ENCODE results near the gene SPATA17.
"Not testable (repeated sequence)": the region's sequence is repeated elsewhere in the genome, so short reads cannot be mapped to it uniquely, and the experiment has no call there.

SPATA17 gene

DNA sequence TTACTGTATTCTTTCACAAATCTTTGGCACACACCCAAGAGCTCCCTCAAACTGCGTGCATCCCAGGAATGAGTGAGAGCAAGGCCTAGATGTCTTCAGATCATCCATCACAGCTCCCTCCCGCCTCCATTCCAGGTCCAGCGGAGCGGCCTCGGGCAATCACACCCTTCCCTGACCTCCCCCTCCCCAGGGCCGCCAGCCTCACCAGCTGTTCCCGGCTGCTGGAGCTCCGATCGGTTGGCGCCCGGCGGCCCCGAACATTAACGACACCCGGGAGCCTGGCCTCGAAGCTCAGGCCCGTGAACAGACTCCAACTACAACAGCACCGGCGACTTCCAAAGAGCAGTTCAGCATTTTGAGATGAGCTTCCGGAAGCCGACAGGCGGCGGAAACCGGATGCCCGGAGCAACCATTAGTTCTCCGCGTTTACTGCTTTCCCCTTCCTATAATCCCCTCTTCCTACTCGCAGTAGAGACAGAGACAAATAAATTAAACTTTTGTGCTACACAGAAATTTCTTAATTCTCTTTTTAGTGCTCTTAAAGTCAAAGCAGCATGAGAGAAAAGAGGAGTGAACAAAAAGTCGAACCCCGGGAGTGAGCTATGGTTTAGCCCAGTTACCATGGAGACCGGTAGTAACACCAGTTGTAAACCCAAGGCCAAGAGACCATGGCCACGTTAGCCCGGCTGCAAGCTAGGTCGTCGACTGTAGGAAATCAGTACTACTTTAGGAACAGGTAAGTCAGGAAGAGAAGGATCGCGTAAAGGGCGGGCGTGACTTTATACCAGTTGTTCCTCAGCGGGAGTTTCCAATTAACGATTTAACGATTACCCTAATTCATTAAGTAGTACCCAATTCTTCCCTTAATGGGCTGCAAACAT, at the start of gene SPATA17, which contains the start of gene GPATCH2:
Gene SPATA17, plus strand, starts transcription at position 634 of the 881 bp plus-strand sequence. Its CDS starts 35 bp downstream, at position 669.
Gene GPATCH2, minus strand, starts transcription at position 380 of the 881 bp plus-strand sequence. Its CDS starts 119 bp downstream, at position 261.
- peak; percentile 61 for DNase-seq (ENCODE audit: insufficient read length, low spot score)
- peak; percentile 92 for FAIRE-seq
- no peak for TF ChIP-seq CTCF (IDR thresholded peaks at IDR 0.05; ENCODE audit: insufficient read depth, missing control alignments)

DNA sequence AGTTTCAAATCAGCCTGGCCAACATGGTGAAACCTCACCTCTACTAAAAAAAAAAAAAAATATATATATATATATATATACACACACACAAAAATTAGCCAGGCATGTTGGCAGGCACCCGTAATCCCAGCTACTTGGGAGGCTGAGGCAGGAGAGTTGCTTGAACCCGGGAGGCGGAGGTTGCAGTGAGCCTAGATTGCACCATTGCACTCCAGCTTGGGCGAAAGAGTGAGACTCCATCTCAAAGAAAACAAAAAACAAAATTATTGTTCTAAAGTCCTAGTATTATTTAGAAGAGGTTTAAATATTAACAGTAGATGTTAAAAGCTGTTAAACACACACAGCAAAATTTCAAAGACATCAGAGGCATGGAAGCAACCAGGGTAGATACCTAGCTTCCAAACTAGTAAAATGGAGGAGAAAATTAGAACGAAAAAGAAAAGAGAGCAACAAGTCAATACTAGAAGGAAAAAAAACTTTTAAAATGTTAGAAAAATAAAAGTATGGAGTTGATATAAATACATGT, 46.8 kb upstream of the SPATA17 start:
- FAIRE-seq; DNase-seq (ENCODE audit: insufficient read length, low spot score): not testable (repeated sequence)

DNA sequence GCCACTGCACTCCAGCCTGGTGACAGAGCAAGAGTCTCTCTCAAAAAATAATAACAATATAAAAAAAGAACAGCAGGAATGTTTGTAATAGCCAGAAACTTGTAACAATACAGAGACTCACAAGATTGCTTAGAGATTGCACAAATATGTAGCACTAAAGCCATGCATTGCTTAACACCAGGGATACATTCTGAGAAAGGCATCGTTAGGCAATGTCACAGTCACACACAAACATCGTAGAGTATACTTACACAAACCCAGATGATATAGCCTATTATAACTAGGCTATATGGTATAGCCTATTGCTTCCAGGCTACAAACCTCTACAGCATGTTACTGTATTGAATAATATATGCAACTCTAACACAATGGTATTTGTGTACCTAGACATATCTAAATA, 45.6 kb upstream of the SPATA17 start:
- DNase-seq (ENCODE audit: insufficient read length, low spot score) (no peak), FAIRE-seq (peak; percentile 44)
- no peak for TF ChIP-seq CTCF (IDR thresholded peaks at IDR 0.05; ENCODE audit: insufficient read depth, missing control alignments)

- DNase-seq (ENCODE audit: insufficient read length, low spot score), result no peak
- TF ChIP-seq CTCF (IDR thresholded peaks at IDR 0.05; ENCODE audit: insufficient read depth, missing control alignments), result no peak
- FAIRE-seq, result peak; percentile 89
These were observed 44.6 kb upstream of the SPATA17 start for GRCh38 chr1:217586586-217586985.

GRCh38 chr1:217590598-217590997, 40.5 kb upstream of the SPATA17 start:
- DNase-seq (ENCODE audit: insufficient read length, low spot score), result no peak
- TF ChIP-seq CTCF (IDR thresholded peaks at IDR 0.05; ENCODE audit: insufficient read depth, missing control alignments), result no peak
- FAIRE-seq, result no peak

GRCh38 chr1:217599154-217599553, 32.0 kb upstream of the SPATA17 start:
- TF ChIP-seq CTCF (IDR thresholded peaks at IDR 0.05; ENCODE audit: insufficient read depth, missing control alignments), result no peak
- FAIRE-seq (peak; percentile 69), DNase-seq (ENCODE audit: insufficient read length, low spot score) (no peak)

DNA sequence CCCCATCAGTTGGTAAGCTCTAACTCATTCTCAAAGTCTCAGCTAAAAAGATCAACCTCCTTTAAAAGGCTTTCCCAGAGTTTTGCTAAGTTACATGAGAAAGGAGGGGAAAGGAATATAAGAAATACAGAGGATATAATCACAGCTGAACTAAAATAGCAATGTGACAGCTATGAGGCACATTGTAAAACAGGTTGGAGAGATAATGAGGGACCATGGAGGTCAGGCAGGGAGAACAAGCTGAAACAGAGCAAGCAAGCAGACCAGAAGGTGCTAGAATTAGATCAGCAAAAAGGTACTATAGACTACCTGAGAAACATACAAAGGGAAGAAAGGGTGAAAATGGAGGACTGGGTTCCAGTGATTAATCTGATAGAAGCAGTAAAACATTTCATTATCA, 28.8 kb upstream of the SPATA17 start:
- no peak for TF ChIP-seq CTCF (IDR thresholded peaks at IDR 0.05; ENCODE audit: insufficient read depth, missing control alignments)
- no peak for DNase-seq (ENCODE audit: insufficient read length, low spot score)
- FAIRE-seq, result peak; percentile 44

All from D721Med (cell line).